Gastrocnemius medialis (tissue), 4 donors: Measurements from ENCODE around the gene ADGRB3.

Experiments
- CTCF ChIP-seq, 5 experiments: fragments of 450-650 bp in 3 of 5; fragments of 200-600 bp in 2 of 5; sonication (generic) in 2 of 5; IDR thresholded peaks in 4 of 5; conservative IDR thresholded peaks in 1 of 5; 1 replicate in 4 of 5; 2 replicates in 1 of 5; pipeline ENCODE4 v1.5.1; 2016 to 2019; ENCODE audit warnings: antibody characterized with exemption in 5 of 5, mild to moderate bottlenecking in 3 of 5, moderate library complexity in 3 of 5
- POLR2A ChIP-seq, 2 donors: fragments of 450-650 bp; IDR thresholded peaks; one replicate each; pipeline ENCODE4 v1.6.1; 2017; ENCODE audit warnings: antibody characterized with exemption in 2 of 2, mild to moderate bottlenecking in 2 of 2, moderate library complexity in 2 of 2

- TF ChIP-seq POLR2A (IDR thresholded peaks at IDR 0.05) (no peak), CTCF (IDR thresholded peaks at IDR 0.05 in 4 of 5, conservative IDR thresholded peaks at IDR 0.05 in 1 of 5) (no peak)
Observed at GRCh38 chr6:68637071-68637470, 2.0 kb downstream of the ADGRB3 start.
